HS-27A (cell line): ENCODE data around the gene MYDGF.

Experiments
- DNase-seq: peaks from one replicate; pipeline ENCODE4 v3.0.0-alpha.2; 2012; ENCODE audit warnings: low read depth, missing footprints

Gene MYDGF

GRCh38 chr19:4673726-4674125 is 3.6 kb upstream of the MYDGF start:
- DNase-seq, result no peak

- DNase-seq, result no peak
These were observed 3.1 kb upstream of the MYDGF start for GRCh38 chr19:4673216-4673615.

- no peak for DNase-seq
These were observed 1.2 kb upstream of the MYDGF start for GRCh38 chr19:4671185-4671851.

GRCh38 chr19:4664642-4665041 is 5.5 kb downstream of the MYDGF start:
- DNase-seq, result no peak

- DNase-seq, result no peak
These were observed 7.3 kb downstream of the MYDGF start for GRCh38 chr19:4662812-4663211.

GRCh38 chr19:4662020-4662695 is 8.0 kb downstream of the MYDGF start:
- DNase-seq, result no peak

- DNase-seq, result no peak
These were observed 9.1 kb downstream of the MYDGF start for GRCh38 chr19:4660993-4661392.

GRCh38 chr19:4660181-4660791 is 9.9 kb downstream of the MYDGF start:
- DNase-seq, result no peak

GRCh38 chr19:4657835-4658234 is 12.3 kb downstream of the MYDGF start:
- no peak for DNase-seq

GRCh38 chr19:4657262-4657661 is 12.9 kb downstream of the MYDGF start:
- DNase-seq, result no peak

GRCh38 chr19:4656102-4656501 is 14.0 kb downstream of the MYDGF start:
- no peak for DNase-seq

- no peak for DNase-seq
These were observed 15.4 kb downstream of the MYDGF start for GRCh38 chr19:4654437-4655361.

GRCh38 chr19:4653793-4654436 is 16.2 kb downstream of the MYDGF start:
- no peak for DNase-seq

- DNase-seq, result no peak
These were observed 18.1 kb downstream of the MYDGF start for GRCh38 chr19:4652075-4652474.

GRCh38 chr19:4650159-4650558 is 20.0 kb downstream of the MYDGF start:
- no peak for DNase-seq

- DNase-seq, result no peak
These were observed 20.6 kb downstream of the MYDGF start for GRCh38 chr19:4649392-4650047.

- no peak for DNase-seq
These were observed 22.2 kb downstream of the MYDGF start for GRCh38 chr19:4647676-4648644.

- no peak for DNase-seq
These were observed 24.4 kb downstream of the MYDGF start for GRCh38 chr19:4645718-4646117.

GRCh38 chr19:4642625-4643024 is 27.5 kb downstream of the MYDGF start:
- DNase-seq, result no peak

- DNase-seq, result no peak
These were observed 29.0 kb downstream of the MYDGF start for GRCh38 chr19:4641132-4641531.
